Kidney (tissue), 14 donors: ENCODE results near the gene LMAN2L. TPM values are rescaled to one million over a fixed set of nuclear protein-coding genes. Genes with fewer than 3 reads are reported as not detected.

Experiments used
- DNase-seq, 5 donors: peaks; one replicate each; pipeline ENCODE4 v3.0.0-alpha.2; 2013 to 2020
- FAIRE-seq: peaks from 2 replicates; lab custom pipeline; 2012; peaks lifted over from hg19 to GRCh38; lab: Jason Lieb, UNC
- H3K27ac ChIP-seq, 2 donors: one replicate each; pipeline ENCODE4 v1.7.0; 2013; ENCODE audit warnings: low read depth in 2 of 2, low read length in 2 of 2, inconsistent platforms in 1 of 2
- H3K27me3 ChIP-seq: one replicate; pipeline ENCODE4 v1.7.1; 2013; ENCODE audit warnings: low read length, inconsistent platforms; ENCODE audit not compliant: control insufficient read depth, insufficient read depth
- H3K36me3 ChIP-seq, 3 donors: one replicate each; pipeline versions ENCODE4 v1.7.0 to v1.7.1; 2013; ENCODE audit warnings: low read length in 3 of 3, control low read depth in 1 of 3, inconsistent platforms in 1 of 3; ENCODE audit not compliant: insufficient read depth in 3 of 3, control insufficient read depth in 2 of 3
- H3K4me1 ChIP-seq, 3 donors: one replicate each; pipeline versions ENCODE4 v1.7.0 to v1.7.1; 2013; ENCODE audit warnings: low read length in 3 of 3, inconsistent platforms in 1 of 3, low read depth in 1 of 3; ENCODE audit not compliant: control insufficient read depth in 2 of 3, insufficient read depth in 2 of 3
- H3K4me3 ChIP-seq, 3 donors: one replicate each; pipeline versions ENCODE4 v1.7.0 to v1.8.1; 2013; ENCODE audit warnings: low read length in 3 of 3, control low read depth in 1 of 3, inconsistent platforms in 1 of 3
- H3K9ac ChIP-seq, 3 donors: one replicate each; pipeline versions ENCODE4 v1.7.0 to v1.7.1; 2013; ENCODE audit warnings: low read length in 3 of 3, control low read depth in 1 of 3, inconsistent platforms in 1 of 3
- H3K9me3 ChIP-seq, 3 donors: one replicate each; pipeline versions ENCODE4 v1.7.0 to v1.7.1; 2013; ENCODE audit warnings: low read length in 3 of 3, control low read depth in 1 of 3, inconsistent platforms in 1 of 3; ENCODE audit not compliant: control insufficient read depth in 2 of 3, insufficient read depth in 1 of 3
- CTCF ChIP-seq: IDR thresholded peaks from 3 replicates; pipeline ENCODE4 v1.5.1; 2012; ENCODE audit warnings: mild to moderate bottlenecking, moderate library complexity, borderline replicate concordance; ENCODE audit not compliant: insufficient read depth; ENCODE audit errors: extremely low read depth
- intact Hi-C: fragments of 100-400 bp; cut with DNase I; formaldehyde crosslinking; loops from one replicate; pipeline ENCODE4 v1.11.1; 2022
- polyA plus RNA-seq: library from polyadenylated mRNA; stranded (reverse); fragments of 350-450 nt; fragmentation: Illumina TruSeq; extraction: RNeasy Lipid Tissue Mini Kit (QIAGEN cat#74804); gene quantifications from one replicate; pipeline ENCODE4 v1.2.3, GENCODE V29; 2014; ENCODE audit warnings: low read depth, low replicate concordance; ENCODE audit not compliant: insufficient read depth
- total RNA-seq: library from RNA; stranded (reverse); fragmentation: NEBNext Ultra II Directional; extraction: Animal tissue kit (Norgen Biotek cat#: 25700); gene quantifications from one replicate; pipeline ENCODE4 v1.2.1, GENCODE V29; 2021
- donor health status: control.
- donor health status: control.
- donor health status: control.
- donor health status: control.
- donor health status: control.
- donor health status: DM: yes; HTN: yes; CAD: no.
- donor health status: Normal renal cell carcinoma (clear cell type).

LMAN2L gene
- total and polyA plus RNA-seq, 2 donors from 2014 or later: 23.0 to 25.3 TPM

DNA sequence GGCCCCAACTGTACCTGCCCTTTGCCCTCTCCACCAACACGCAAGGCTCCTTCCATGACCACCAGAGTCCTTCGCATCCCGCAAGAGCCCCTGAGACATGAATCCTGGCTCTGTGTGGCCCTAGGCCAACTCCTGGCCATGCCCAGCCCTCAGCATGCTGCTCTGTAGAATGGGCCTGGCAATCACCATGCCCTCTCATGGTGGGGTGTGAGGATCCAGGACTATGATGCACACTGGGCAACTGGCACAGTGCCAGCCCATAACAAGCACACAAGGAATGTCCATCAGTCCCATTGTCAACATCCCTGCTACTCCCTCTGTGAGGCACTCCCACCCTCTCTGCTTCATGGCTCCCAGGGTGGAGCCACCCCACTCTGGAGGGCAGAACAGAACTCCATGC lies 52.6 kb downstream of the LMAN2L start:
- no peak for TF ChIP-seq CTCF
- no peaks in the 10 kb centered on the region for H3K27me3 ChIP-seq
- intact Hi-C loops: no loop called here
- H3K4me3 ChIP-seq: no peak overlapping the region
- H3K9me3 ChIP-seq: no peaks in the 10 kb centered on the region
- no peak for FAIRE-seq
- H3K36me3 ChIP-seq: no peaks in the 10 kb centered on the region
- DNase-seq: peak in 1 of 5 donors; percentile 33
- no peak overlapping the region for H3K27ac ChIP-seq
- H3K4me1 ChIP-seq: no peaks in the 10 kb centered on the region
- no peak overlapping the region for H3K9ac ChIP-seq

DNA sequence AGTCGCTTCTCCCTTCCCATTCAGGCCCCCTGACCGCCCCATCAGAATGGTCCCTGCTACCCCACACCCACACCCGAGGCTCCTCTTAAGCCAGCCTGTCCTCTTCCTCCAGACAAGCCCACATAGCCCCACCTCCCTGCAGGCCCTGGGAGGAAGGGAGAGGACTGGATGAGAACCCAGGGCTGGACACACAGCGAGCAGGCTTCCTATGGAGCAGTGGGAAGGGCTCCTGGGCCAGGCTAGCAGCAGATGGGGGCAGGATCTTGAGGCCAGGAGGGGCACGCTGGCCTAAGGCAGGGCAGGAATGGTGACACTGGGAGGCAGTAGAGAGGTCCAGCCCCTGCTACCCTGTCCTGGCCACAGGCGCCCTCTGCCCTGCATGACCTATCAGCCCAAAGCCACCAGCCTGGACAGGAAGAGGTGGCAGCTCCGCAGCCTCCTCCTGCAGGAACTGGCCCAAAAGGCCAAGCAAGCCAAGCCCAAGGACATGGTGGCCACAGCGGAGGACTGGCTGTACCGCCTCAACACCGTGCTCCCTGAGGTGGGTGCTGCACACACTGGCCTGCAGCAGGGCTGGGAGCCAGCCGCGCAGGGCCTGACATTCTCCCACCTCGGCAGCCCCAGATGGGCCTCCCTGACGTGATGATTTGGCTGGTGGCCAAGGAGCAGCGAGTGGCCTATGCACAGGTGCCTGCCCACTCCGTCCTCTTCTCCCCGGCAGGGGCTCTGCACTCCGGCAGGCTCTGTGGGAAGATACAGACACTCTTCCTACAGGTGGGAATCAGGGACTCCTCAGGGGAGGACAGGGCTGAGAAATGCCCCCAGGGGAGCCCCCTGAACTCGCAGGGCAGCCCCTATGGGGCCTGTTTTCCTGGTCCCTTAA lies 54.0 kb downstream of the LMAN2L start:
- no peaks in the 10 kb centered on the region for H3K9me3 ChIP-seq
- no peak overlapping the region for H3K27ac ChIP-seq
- no peak overlapping the region for H3K9ac ChIP-seq
- peak in 4 of 5 donors; percentile 68 to 84 (median 76) for DNase-seq
- no peaks in the 10 kb centered on the region for H3K27me3 ChIP-seq
- FAIRE-seq: no peak
- H3K4me3 ChIP-seq: no peak overlapping the region
- H3K36me3 ChIP-seq: no peaks in the 10 kb centered on the region
- intact Hi-C loops: no loop called here
- TF ChIP-seq CTCF: no peak
- H3K4me1 ChIP-seq: no peaks in the 10 kb centered on the region

DNA sequence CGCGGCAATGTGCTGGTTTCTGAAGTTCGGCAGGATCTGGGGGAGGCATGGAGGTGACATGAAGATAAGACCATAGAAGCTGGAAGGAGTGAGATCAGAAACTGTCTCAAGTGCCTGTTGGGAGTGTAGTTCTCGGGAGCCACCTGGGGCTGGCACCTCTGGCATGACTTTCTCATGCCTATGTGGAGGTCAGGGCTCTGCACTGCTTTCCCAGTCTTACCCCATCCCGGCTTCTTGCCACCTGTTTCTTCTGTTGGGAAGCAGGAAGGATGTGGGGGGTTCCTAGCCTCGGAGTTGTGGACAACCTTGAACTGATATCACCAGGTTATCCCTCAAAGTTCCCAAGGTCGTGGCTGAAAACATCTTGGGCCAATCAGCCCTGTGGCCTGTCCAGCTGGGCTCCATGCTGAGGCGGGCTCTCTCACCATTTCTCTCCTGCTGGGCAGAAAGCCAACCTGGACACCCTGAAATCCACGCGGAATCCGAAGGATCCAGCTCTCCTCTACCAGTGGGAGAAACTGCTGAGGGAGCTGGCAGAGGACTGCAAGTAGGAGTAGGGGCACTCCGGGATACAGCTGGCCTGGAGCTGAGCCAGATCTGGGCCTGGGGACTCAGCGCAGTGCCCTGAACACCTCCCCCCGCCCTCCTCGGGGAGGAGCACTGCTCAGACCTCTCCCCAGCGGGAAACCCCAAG lies 54.8 kb downstream of the LMAN2L start:
- no peak for TF ChIP-seq CTCF
- intact Hi-C loops: no loop called here
- no peaks in the 10 kb centered on the region for H3K36me3 ChIP-seq
- H3K9me3 ChIP-seq: no peaks in the 10 kb centered on the region
- H3K4me3 ChIP-seq: no peak overlapping the region
- no peak for FAIRE-seq
- no peaks in the 10 kb centered on the region for H3K4me1 ChIP-seq
- no peak overlapping the region for H3K27ac ChIP-seq
- H3K9ac ChIP-seq: no peak overlapping the region
- H3K27me3 ChIP-seq: no peaks in the 10 kb centered on the region
- DNase-seq: no peak
